Neural cell (in vitro differentiated cells): ENCODE data around the gene ADARB1.

Experiments used
- CTCF ChIP-seq: fragments of 450-650 bp; IDR thresholded peaks from 2 replicates; pipeline ENCODE4 v1.5.1; 2014; ENCODE audit warnings: antibody characterized with exemption, mild to moderate bottlenecking, moderate library complexity; ENCODE audit not compliant: poor library complexity, severe bottlenecking
- EP300 ChIP-seq: fragments of 450-650 bp; conservative IDR thresholded peaks from 2 replicates; pipeline ENCODE4 v1.6.1; 2014; ENCODE audit warnings: antibody characterized with exemption, mild to moderate bottlenecking, moderate library complexity; ENCODE audit not compliant: poor library complexity, severe bottlenecking
- EZH2 ChIP-seq: fragments of 200-600, 300-800 bp; shearing (Covaris generic), sonication (generic); IDR thresholded peaks from 2 replicates; pipeline ENCODE4 v1.6.1; 2014; ENCODE audit warnings: antibody characterized with exemption, low read length, borderline replicate concordance, mild to moderate bottlenecking; ENCODE audit not compliant: insufficient read depth, poor library complexity, severe bottlenecking
- POLR2AphosphoS5 ChIP-seq: IDR thresholded peaks from 2 replicates; pipeline ENCODE4 v1.6.1; 2012
- RAD21 ChIP-seq: fragments of 450-650 bp; conservative IDR thresholded peaks from 2 replicates; pipeline ENCODE4 v1.6.1; 2014; ENCODE audit warnings: antibody characterized with exemption, mild to moderate bottlenecking, moderate library complexity

- TF ChIP-seq CTCF (no peak), EP300 (no peak), RAD21 (no peak), EZH2 (no peak), POLR2AphosphoS5 (no peak)
These were observed 104.6 kb downstream of the ADARB1 start for GRCh38 chr21:45178971-45179370.
